A549 (cell line): ENCODE measurements around the gene LRGUK. TPM values are rescaled to one million over a fixed set of nuclear protein-coding genes. Genes with fewer than 3 reads are reported as not detected.
"Not testable (repeated sequence)": the region's sequence is repeated elsewhere in the genome, so short reads cannot be mapped to it uniquely, and the experiment has no call there.

Experiments
- ATAC-seq, 2 experiments: fragments of 200-7000 bp in 1 of 2; fragments of >200 bp in 1 of 2; cut with Nextera tagmentation in 1 of 2; cut with Tn5 transposase in 1 of 2; 3 replicates each; pipeline versions ENCODE4 v1.8.0 to v1.9.1; 2018 to 2020; ENCODE audit warnings: mild to moderate bottlenecking in 1 of 2, moderate library complexity in 1 of 2
- CTCF ChIA-PET: fragments of 300-600 bp; sonication (Branson Sonifier 250); formaldehyde crosslinking; extraction: SDS; loops from one replicate; lab custom pipeline; 2021; ENCODE audit warnings: antibody characterized with exemption, inconsistent platforms; lab: Yijun Ruan, JAX
- POLR2A ChIA-PET: fragments of 350-600 bp; formaldehyde crosslinking; extraction: SDS; loops from one replicate; lab custom pipeline; 2021; ENCODE audit warnings: antibody characterized with exemption, inconsistent platforms; lab: Yijun Ruan, JAX
- DNase-seq, 2 experiments: peaks; one replicate each; pipeline versions ENCODE4 v3.0.0 to v3.0.0-alpha.2; 2011 to 2016; ENCODE audit warnings: low read depth in 1 of 2, low spot score in 1 of 2
- FAIRE-seq: peaks from 2 replicates; lab custom pipeline; 2011; peaks lifted over from hg19 to GRCh38; lab: Jason Lieb, UNC
- H3K27ac ChIP-seq, 2 experiments: fragments of >200 bp; sonication (Bioruptor Twin); formaldehyde crosslinking; 3 replicates each; pipeline ENCODE4 v1.5.1; 2016 to 2017
- H3K4me1 ChIP-seq: fragments of >200 bp; sonication (Bioruptor Twin); formaldehyde crosslinking; 3 replicates; pipeline ENCODE4 v1.6.1; 2016
- H3K4me2 ChIP-seq: fragments of >200 bp; sonication (Bioruptor Twin); formaldehyde crosslinking; 3 replicates; pipeline ENCODE4 v1.6.1; 2016
- H3K4me3 ChIP-seq: fragments of >200 bp; sonication (Bioruptor Twin); formaldehyde crosslinking; 3 replicates; pipeline ENCODE4 v1.5.1; 2016
- H3K9me3 ChIP-seq: fragments of >200 bp; sonication (Bioruptor Twin); formaldehyde crosslinking; 3 replicates; pipeline ENCODE4 v1.6.1; 2016
- BHLHE40 ChIP-seq: IDR thresholded peaks from 2 replicates; pipeline ENCODE4 v1.6.1; 2012; ENCODE audit warnings: low read depth, low read length, inconsistent platforms
- CBX8 ChIP-seq: fragments of 200-600 bp; sonication (generic); IDR thresholded peaks from 2 replicates; pipeline ENCODE4 v1.6.1; 2016
- CHD4 ChIP-seq: fragments of 200-600 bp; sonication (generic); IDR thresholded peaks from 2 replicates; pipeline ENCODE4 v1.6.1; 2016; ENCODE audit warnings: antibody characterized with exemption, mild to moderate bottlenecking, borderline replicate concordance
- EHMT2 ChIP-seq: fragments of 200-600 bp; sonication (generic); IDR thresholded peaks from 2 replicates; pipeline ENCODE4 v1.6.1; 2016; ENCODE audit warnings: antibody characterized with exemption, low read depth, mild to moderate bottlenecking, moderate library complexity
- ELK1 ChIP-seq: fragments of 150-350 bp; IDR thresholded peaks from 2 replicates; pipeline ENCODE4 v1.6.1; 2014; ENCODE audit warnings: low read depth, mild to moderate bottlenecking, low read length
- HDAC2 ChIP-seq: fragments of 200-600 bp; sonication (generic); IDR thresholded peaks from 2 replicates; pipeline ENCODE4 v1.6.1; 2016
- HOXB13 ChIP-seq: fragments of 250-450 bp; sonication (Bioruptor Pico); IDR thresholded peaks from 2 replicates; pipeline ENCODE4 v1.5.0; 2020; ENCODE audit warnings: low read depth, mild to moderate bottlenecking, moderate library complexity
- HOXB5 ChIP-seq: fragments of 250-450 bp; sonication (Bioruptor Pico); IDR thresholded peaks from 2 replicates; pipeline ENCODE4 v1.5.0; 2020; ENCODE audit warnings: mild to moderate bottlenecking, moderate library complexity
- KDM5A ChIP-seq: fragments of 200-600 bp; sonication (generic); IDR thresholded peaks from 2 replicates; pipeline ENCODE4 v1.6.1; 2016; ENCODE audit warnings: antibody characterized with exemption, mild to moderate bottlenecking
- MAFK ChIP-seq: fragments of 450-650 bp; IDR thresholded peaks from 2 replicates; pipeline ENCODE4 v1.6.1; 2014; ENCODE audit not compliant: partially characterized antibody
- MAX ChIP-seq: IDR thresholded peaks from 2 replicates; pipeline ENCODE4 v1.6.1; 2012
- MYC ChIP-seq: IDR thresholded peaks from 2 replicates; pipeline ENCODE4 v1.6.1; 2012; ENCODE audit warnings: mild to moderate bottlenecking, inconsistent platforms, low read length, improper control_type of control experiment, borderline replicate concordance
- NR3C1 ChIP-seq: fragments of >200 bp; sonication (Bioruptor Twin); formaldehyde crosslinking; IDR thresholded peaks from 3 replicates; pipeline ENCODE4 v1.6.1; 2017
- POLR2A ChIP-seq: IDR thresholded peaks from 2 replicates; pipeline ENCODE4 v1.6.1; 2012; ENCODE audit warnings: mild to moderate bottlenecking, low read length
- RARB ChIP-seq: fragments of 250-450 bp; sonication (Bioruptor Pico); IDR thresholded peaks from 2 replicates; pipeline ENCODE4 v1.8.0; 2021; ENCODE audit warnings: mild to moderate bottlenecking, moderate library complexity
- RCOR1 ChIP-seq: fragments of 150-350 bp; IDR thresholded peaks from 2 replicates; pipeline ENCODE4 v1.6.1; 2014; ENCODE audit warnings: antibody characterized with exemption, low read length, low read depth
- REST ChIP-seq: fragments of 200-600 bp; sonication (generic); IDR thresholded peaks from 2 replicates; pipeline ENCODE4 v1.6.1; 2016; ENCODE audit warnings: antibody characterized with exemption, mild to moderate bottlenecking, moderate library complexity
- RFX5 ChIP-seq: fragments of 450-650 bp; IDR thresholded peaks from 2 replicates; pipeline ENCODE4 v1.7.1; 2014; ENCODE audit warnings: antibody characterized with exemption, mild to moderate bottlenecking, moderate library complexity
- SMC3 ChIP-seq: fragments of >200 bp; sonication (Bioruptor Twin); formaldehyde crosslinking; IDR thresholded peaks from 3 replicates; pipeline ENCODE4 v1.6.1; 2018; ENCODE audit warnings: inconsistent platforms
- USF2 ChIP-seq: fragments of 450-650 bp; IDR thresholded peaks from 2 replicates; pipeline ENCODE4 v1.6.1; 2014; ENCODE audit warnings: antibody characterized with exemption
- WGBS: methylation state at CpG from one replicate; pipeline ENCODE4 v1.1.6; 2017; ENCODE audit errors: missing lambda C conversion rate; 5-methylcytosine and 5-hydroxymethylcytosine counted together
- polyA minus RNA-seq: library from RNA; depleted of rRNA, polyadenylated mRNA; stranded (reverse); fragments of >200 nt; gene quantifications from 2 replicates; pipeline ENCODE4 v1.2.3, GENCODE V29; 2011; rRNA and poly(A)+ RNA removed
- polyA plus RNA-seq, 4 experiments: library from polyadenylated mRNA; depleted of rRNA in 3 of 4; stranded (reverse); fragments of >200 nt; fragmentation: RNase III in 1 of 4; extraction: RNeasy Plus Mini Kit Qiagen cat#74134 plus additional on column Dnase treatment in 1 of 4; gene quantifications; 2 replicates in 3 of 4; 3 replicates in 1 of 4; pipeline ENCODE4 v1.2.3, GENCODE V29; 2011 to 2017

Gene LRGUK
- polyA plus RNA-seq (2011; rRNA removed), result 0.32 and 0.71 TPM in 2 replicates
- polyA plus RNA-seq (2012; cell fraction: cytosol; rRNA removed), result 0.17 and 0.25 TPM in 2 replicates
- polyA plus RNA-seq (2012; cell fraction: nucleus; rRNA removed), result 0.51 and 0.83 TPM in 2 replicates
- 0.21 to 0.29 TPM (median 0.28 TPM) in 3 replicates for polyA plus RNA-seq (2017; fragmentation: RNase III; extraction: RNeasy Plus Mini Kit Qiagen cat#74134 plus additional on column Dnase treatment)
- 1.0 and 1.9 TPM in 2 replicates for polyA minus RNA-seq

- WGBS, result 7% methylated on average over 42 of the region's 43 CpGs
- TF ChIP-seq KDM5A (0 out of 2 replicates have a peak, but pooled peaks have one; percentile 45), POLR2A (no peak)
- H3K9me3 ChIP-seq, result no peaks in the 10 kb centered on the region
- H3K27ac ChIP-seq, result peak within 1 kb of the TSS; percentile 13 to 49; a peak in 3 of 6 replicates
- POLR2A ChIA-PET, result no interaction called here
- peak within 1 kb of the TSS; percentile 88 for H3K4me2 ChIP-seq
- DNase-seq (peak; percentile 81 to 93), FAIRE-seq (peak; percentile 70), ATAC-seq (peak; percentile 99 to 100)
- peak within 1 kb of the TSS; percentile 71 for H3K4me3 ChIP-seq
- peaks cover 8% of the 10 kb centered on the region; the same call in 1 of the 3 replicates for H3K4me1 ChIP-seq
- CTCF ChIA-PET, result interaction anchor here (0.7 to 2.7 kb wide), 11 partner anchors 11 to 765 kb away, joined by 3 to 26 read pairs (median 3); no protein-coding TSS in a partner anchor
These were observed at the start of gene LRGUK for GRCh38 chr7:134126966-134127848. LRGUK (plus strand) TSS chr7:134127340; CDS start chr7:134127368, 28 bp downstream.

- POLR2A ChIA-PET, H3K9me3 ChIP-seq, DNase-seq, H3K4me1 ChIP-seq, ATAC-seq, FAIRE-seq, H3K27ac ChIP-seq, H3K4me2 ChIP-seq, H3K4me3 ChIP-seq: not testable (repeated sequence)
- 100% methylated on average over 2 of the region's 2 CpGs for whole genome bisulfite sequencing
- CTCF ChIA-PET, result interaction anchor here (1.0 to 1.6 kb wide), 3 partner anchors 19 to 61 kb away, joined by 3 to 4 read pairs (median 3); no protein-coding TSS in a partner anchor
These were observed 49.6 kb upstream of the LRGUK start for GRCh38 chr7:134077560-134077959.

GRCh38 chr7:134078991-134079390, 48.1 kb upstream of the LRGUK start:
- FAIRE-seq (peak; percentile 36), DNase-seq (no peak)
- POLR2A ChIA-PET, result no interaction called here
- 52% methylated on average over 2 of the region's 2 CpGs for WGBS
- CTCF ChIA-PET, result no interaction called here
- no peaks in the 10 kb centered on the region for H3K4me1 ChIP-seq
- no peak overlapping the region for H3K4me3 ChIP-seq
- peaks cover 4% of the 10 kb centered on the region; the same call in 1 of the 3 replicates for H3K9me3 ChIP-seq
- no peak overlapping the region for H3K4me2 ChIP-seq
- TF ChIP-seq CHD4 (no peak), RARB (no peak), HOXB13 (CRISPR knock-in tag) (no peak), ELK1 (no peak), HDAC2 (no peak), CBX8 (no peak)
- TF ChIP-seq, all 56 proteins: peak for 0
- no peak overlapping the region for H3K27ac ChIP-seq
- ATAC-seq, result 0 out of 6 replicates have a peak, but pooled peaks of 1 of the 2 experiments have one; percentile 46

GRCh38 chr7:134081695-134082094, 45.4 kb upstream of the LRGUK start:
- Histone ChIP-seq H3K4me1 (no peaks in the 10 kb centered on the region), H3K9me3 (no peaks in the 10 kb centered on the region), H3K27ac (no peak overlapping the region), H3K4me3 (no peak overlapping the region), H3K4me2 (no peak overlapping the region)
- DNase-seq (no peak), FAIRE-seq (no peak), ATAC-seq (no peak)
- ChIA-PET POLR2A (no interaction called here), CTCF (no interaction called here)
- TF ChIP-seq HDAC2, result no peak
- no peak for TF ChIP-seq MYC
- no peak for TF ChIP-seq SMC3
- TF ChIP-seq EHMT2, result no peak
- no peak for TF ChIP-seq USF2
- no peak for TF ChIP-seq BHLHE40
- TF ChIP-seq RFX5, result no peak
- TF ChIP-seq RCOR1, result no peak
- no peak for TF ChIP-seq MAFK
- no peak for TF ChIP-seq HOXB5 (CRISPR knock-in tag)
- TF ChIP-seq NR3C1, result no peak
- no peak for TF ChIP-seq MAX
- no peak for TF ChIP-seq REST
- WGBS, result 80% methylated on average over 1 of the region's 1 CpG
